Activated CD4-positive, alpha-beta T cell treated with anti-CD3 and anti-CD28 coated beads, Interleukin-2, Interleukin-6, amounts not matched to agents 100 ng/mL and 50 ng/mL, durations not matched to agents 16 hours and 8 hours (primary cell): Measurements from ENCODE around the gene SLC22A12.
"Not testable (repeated sequence)": the region's sequence is repeated elsewhere in the genome, so short reads cannot be mapped to it uniquely, and the experiment has no call there.

Source experiments
- DNase-seq: peaks from one replicate; pipeline ENCODE4 v3.0.0-alpha.2; 2020

SLC22A12 gene

DNA sequence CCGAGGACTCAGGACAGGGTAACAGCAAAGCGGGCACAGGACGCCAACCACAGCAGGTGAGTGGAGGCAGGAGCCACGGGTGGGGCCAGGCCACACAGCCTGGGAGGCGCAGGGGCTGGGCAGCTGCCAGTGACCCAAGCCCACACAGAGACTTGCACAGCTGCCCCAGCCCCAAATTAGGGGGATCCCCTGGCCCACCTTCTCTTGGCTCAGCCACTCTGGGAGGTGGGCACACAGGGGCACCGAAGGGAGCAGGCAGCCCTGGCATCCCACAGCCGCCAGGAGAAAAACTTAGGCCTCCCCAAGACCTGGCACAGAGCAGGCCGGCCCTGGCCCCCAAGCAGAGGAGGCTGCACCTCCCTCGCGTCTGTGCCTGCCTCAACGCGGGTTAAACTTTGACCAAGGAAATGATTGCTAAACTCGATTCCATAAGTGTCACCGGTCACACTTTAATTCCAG, at the start of gene SLC22A12:
Gene SLC22A12, plus strand, starts transcription at position 458 of the 459 bp plus-strand sequence. CDS start 337 bp downstream, outside the sequence.
- DNase-seq: no peak

DNA sequence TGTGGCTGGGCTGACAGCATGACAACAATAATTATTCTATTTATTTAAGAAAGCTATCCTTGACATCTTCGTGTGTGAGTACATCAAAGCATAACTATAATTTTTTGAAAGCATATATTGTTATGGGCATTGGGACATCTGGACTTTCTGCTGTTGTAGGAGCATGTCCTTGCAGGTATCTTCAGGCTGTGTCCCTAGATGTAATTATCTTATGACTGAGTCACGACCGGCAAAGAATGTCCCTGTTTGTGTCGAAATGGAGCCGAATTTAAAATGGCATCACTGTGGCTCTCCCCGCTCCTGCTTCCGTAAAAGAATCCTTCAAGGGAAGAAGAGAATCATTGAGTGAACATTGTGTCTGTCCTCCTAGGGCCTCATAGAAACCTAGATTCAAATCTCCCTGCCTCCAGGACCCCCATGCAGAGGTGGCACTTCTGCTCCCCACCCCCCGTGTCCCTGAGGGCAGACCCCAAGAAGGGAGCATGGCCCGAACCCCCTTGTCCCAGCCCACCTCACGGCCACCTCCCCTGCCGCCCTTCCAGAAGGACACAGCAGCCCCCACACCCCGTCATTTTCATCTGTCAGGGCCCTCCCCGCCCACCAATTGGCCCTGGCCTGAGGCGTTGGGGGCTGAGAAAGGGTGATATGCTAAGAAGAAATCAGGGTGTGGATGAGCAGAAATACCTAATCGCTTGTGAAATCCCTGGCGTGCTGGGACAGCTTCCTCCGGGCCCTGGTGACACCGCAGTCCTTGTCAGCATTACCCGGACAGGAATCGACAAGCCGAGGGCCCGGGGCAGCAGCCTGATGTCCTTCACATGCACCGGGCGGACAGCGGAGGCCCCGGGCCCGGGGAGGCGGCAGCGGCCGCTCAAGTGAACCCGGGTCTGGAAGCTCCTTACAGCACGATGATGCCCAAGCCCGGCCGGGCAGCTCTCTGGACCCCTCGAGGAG, 48.6 kb upstream of the SLC22A12 start:
- no peak for DNase-seq

- DNase-seq: no peak
These were observed 47.2 kb upstream of the SLC22A12 start for GRCh38 chr11:64543818-64544217.

DNA sequence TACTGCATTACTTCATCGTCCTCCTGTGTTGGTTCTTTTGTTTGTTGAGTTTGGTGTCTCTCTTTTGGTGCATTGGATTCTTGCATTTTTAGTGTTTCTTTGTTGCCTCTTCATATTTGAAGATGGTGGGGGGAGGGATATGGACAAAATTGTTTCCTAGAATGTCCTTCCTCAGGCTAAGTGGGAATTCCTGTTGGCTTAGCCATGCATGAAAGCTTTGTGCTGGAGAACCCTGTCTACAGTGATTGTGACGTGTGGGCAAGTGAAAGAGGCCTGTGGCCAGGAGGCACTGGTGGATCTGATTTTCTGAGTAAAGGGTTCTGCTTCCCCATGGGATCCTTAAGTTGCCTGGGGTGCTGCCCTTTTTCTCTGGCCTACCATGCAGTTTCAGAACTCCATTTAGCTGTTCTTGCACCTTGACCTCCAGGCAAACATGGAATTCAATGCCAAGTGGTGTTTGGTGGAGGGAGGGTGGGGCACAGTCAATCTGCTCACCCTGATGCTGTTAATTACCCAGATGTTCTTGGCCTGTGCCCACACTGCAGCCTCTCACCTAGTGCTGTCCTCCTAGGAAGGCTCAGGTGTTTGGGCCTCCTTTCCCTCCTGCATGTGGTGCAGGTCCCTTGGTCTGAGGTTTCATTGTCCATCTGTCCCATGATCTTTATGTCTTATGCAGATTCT, 46.3 kb upstream of the SLC22A12 start:
- no peak for DNase-seq

- no peak for DNase-seq
These were observed 45.4 kb upstream of the SLC22A12 start for GRCh38 chr11:64545619-64546018.

- DNase-seq: no peak
These were observed 44.8 kb upstream of the SLC22A12 start for GRCh38 chr11:64546176-64546575.

DNA sequence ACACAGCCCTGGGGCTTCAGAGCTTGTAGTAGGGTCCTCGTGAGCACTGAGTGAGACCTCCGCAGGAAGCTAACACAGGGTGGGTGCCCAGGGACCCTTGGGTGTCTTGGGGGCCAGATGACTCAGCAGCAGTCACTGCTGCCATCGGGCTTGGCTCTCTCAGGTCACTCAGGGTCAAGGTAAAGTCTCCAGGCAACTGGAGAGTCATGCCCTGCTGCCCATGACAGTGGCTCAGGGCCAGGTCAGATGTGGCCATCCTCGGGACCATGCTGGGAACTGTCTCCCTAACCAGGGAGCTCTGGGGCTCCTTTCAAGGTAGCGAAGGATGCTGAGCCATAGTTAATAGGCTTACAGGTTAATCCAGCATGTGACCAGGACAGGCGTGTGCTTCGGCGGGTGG, 44.4 kb upstream of the SLC22A12 start:
- no peak for DNase-seq

GRCh38 chr11:64549969-64550368, 41.1 kb upstream of the SLC22A12 start:
- DNase-seq: no peak

DNA sequence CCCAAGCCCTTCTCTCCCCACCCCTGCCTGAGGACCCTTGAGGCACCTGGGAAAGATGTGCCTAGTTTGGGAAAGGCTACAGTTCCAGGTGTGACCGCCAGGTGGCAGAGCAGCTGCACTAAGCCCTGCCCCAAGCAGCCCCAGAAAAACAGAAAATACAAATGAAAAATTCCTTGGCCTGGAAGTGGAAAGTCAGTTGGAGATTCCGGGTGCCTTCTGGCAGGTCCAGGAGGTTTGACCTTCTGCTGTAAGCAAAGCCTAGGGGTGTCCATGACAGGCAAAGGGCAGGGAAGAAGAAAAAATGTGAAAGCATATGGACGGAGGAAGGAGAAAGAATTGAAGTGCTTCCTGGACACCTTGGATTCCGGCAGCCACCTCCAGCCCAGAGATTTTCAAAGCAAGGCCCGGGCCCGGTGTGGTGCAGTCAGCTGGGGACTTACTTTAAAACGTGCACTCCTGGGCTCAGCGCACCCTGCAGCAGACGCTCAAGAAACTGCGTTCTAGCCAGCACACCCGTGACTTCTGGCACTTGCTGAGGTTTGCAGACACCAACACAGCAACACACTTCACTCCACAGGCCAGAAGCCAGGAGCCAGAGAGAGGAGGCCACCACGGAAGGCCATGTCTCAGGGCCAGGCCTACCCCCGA, 37.3 kb upstream of the SLC22A12 start:
- peak; percentile 42 for DNase-seq

GRCh38 chr11:64556044-64556720, 34.8 kb upstream of the SLC22A12 start:
- no peak for DNase-seq

DNA sequence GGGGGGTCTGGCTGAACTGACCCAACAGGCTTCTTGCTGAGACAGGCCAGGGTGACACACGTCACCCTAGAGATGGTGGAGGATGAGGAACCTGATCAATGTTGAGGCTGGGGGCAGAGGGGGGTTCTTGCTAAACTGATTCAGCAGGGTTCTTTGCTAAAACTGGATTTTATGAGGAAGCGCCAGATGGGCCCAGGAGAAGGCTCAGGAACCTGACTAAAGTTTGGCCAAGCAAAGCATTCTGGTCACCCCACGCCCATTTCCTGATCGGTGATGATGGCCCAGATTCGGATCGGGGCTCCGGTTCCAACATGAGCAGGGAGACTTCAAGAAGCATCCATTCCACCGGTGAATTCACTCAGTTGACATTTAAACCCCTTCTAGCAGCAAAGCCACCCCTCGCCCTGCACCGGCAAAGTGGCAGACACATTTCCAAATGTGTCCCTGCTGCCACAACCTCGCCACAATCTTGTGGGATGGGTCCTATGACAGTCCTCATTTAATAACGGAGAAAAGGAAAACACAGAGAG, 34.2 kb upstream of the SLC22A12 start:
- no peak for DNase-seq

GRCh38 chr11:64558065-64558745, 32.8 kb upstream of the SLC22A12 start:
- DNase-seq: no peak

- DNase-seq: no peak
These were observed 32.2 kb upstream of the SLC22A12 start for GRCh38 chr11:64558869-64559268.

DNA sequence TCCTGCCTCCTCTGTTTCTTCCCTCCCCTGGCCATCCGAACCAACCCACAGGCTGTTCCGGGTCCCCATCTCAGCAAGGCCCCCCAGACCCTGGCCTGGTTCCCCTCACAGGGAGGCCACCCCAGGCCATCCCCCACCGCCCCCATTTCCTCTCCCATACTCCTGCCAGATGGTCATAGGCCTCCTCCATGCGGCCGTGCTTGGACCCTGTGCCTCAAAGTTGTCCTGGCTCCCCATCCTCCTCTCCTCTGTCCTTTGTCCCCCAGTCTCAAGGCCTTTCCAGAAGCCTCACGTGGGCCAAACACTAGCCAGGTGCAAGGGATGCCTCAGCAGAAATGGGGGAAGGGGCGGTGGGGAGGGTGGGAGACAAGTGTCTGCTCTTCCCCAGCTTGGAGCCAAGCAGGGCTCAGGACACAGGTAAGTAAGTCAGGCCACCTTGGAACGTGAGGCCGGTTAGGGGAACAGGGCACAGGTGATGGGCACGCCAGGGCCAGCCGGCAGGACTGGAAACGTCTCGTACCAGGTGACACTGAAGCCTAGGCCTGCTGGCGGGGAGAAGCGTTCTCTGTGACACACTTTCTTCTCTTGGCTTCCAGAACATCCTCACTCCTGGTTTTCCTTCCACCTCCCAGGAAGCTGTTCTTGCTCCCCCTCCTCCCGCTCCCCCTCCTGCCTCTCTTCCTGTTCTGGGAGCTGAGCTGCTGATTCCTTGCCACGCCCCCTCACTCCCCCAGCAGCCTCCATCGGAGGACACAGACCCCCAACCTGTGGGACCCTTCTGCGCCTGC, 31.5 kb upstream of the SLC22A12 start:
- DNase-seq: no peak

GRCh38 chr11:64560139-64560771, 30.8 kb upstream of the SLC22A12 start:
- no peak for DNase-seq

DNA sequence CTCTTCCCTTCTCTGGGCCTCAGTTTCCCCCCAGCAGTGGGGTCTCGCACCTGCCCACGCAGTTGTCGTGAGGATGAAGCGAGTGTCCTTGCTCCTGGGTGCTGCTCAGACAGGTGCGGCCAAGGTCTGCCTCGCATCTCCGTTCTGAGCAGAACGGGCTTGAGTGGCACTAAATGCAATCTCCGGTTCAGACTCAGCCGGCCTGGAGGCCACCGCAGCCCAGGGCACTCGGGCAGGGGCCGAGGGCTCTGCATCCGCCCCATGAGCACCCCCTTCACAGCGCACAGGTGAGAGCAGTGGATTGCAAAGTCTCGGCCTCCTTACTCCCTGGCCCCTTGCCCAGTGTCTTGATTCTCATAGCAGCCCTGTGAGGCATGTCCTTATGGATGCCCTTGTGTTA, 30.1 kb upstream of the SLC22A12 start:
- DNase-seq: no peak

DNA sequence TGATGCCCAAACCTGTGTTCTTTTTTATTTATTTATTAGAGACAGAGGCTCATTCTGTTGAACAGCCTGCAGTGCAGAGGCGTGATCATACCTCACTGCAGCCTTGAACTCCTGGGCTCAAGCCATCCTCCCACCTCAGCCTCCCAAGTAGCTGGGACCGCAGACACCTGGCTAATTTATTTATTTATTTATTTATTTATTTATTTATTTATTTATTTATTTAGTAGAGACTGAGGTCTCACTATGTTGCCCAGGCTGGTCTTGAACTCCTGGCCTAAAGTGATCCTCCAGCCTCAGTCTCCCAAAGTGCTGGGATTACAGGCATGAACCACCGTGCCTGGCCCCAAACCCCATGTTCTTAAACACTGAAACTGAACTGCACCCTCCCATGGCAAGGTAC, 29.6 kb upstream of the SLC22A12 start:
- DNase-seq: not testable (repeated sequence)

- no peak for DNase-seq
These were observed 28.9 kb upstream of the SLC22A12 start for GRCh38 chr11:64561984-64562722.

DNA sequence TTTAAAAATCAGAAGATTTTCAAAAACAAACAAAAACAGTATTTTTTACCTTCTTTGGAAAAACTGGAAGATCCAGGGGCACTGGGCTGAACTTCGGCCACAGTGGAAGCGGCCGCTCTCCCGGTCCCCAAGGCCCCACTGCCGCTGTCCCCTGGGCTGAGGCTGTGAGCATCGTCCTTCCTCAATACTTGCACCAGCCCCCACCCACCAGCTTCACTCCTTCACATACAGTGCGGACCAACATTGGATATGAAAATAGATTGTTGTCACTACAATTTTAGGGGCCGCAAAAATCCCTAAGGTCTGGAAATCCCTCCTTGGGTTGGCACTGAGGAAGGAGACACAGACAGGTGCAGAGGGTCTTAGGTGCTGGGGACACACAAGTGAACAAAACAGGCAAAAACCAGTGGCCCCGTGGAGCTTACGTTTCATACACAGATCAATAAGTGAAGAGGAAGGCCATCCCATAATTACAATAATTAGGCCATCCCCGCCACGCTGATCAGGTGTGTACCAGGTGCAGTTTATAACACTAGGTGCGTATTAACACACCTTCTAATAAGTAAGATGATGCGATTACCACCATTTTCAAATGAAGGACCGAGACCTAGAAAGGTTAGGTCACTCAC, 28.2 kb upstream of the SLC22A12 start:
- no peak for DNase-seq
